Stimulated activated CD4-positive, alpha-beta T cell treated with anti-CD3 and anti-CD28 coated beads, Interleukin-4, amount 100 ng/mL, for 24 hours (primary cell): ENCODE data around the gene IGSF3.
"Not testable (repeated sequence)": the region's sequence is repeated elsewhere in the genome, so short reads cannot be mapped to it uniquely, and the experiment has no call there.

Experiments used
- DNase-seq: peaks from one replicate; pipeline ENCODE4 v3.0.0-alpha.2; 2020

IGSF3 gene

DNA sequence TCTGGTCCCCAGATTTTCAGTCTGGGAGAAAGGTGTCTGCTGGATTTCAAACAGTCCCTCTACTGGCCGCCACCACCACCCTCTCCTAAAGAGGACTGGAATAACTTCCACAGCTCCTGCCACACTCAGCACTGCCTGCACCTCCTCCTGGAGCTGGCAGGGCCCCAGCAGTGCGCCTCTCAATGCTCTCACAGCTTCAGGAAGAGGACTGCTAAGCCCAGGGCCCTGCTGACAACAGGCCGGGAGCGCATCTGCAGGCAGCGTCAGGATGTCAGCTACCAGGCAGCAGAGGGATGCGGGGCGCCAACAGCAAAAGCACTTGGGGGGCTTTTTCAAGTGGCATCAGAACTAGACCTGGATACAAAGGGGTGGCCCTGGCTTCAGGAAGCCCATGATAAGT lies 40.2 kb downstream of the IGSF3 start:
- DNase-seq, result not testable (repeated sequence)

GRCh38 chr1:116626915-116627314 lies 40.6 kb downstream of the IGSF3 start:
- DNase-seq, result not testable (repeated sequence)

DNA sequence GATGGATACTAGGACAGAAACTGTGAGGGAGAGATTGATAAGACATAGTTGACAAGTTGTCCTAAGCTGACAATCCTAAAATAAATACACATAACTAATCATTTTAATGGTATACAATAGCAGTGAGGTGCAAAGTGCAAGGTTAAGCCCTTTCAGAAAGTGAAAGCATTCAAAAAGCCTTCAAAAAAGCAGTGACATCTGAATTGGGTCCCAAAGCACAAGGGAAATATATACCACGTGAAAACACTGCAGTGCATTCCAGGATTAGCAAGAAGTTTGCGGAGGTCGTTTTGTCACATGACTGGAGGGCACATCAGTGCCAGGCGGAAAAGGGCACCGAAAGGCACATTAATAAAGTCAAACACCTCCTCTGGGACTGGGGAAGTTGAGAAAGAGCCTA lies 42.4 kb downstream of the IGSF3 start:
- not testable (repeated sequence) for DNase-seq

- DNase-seq, result no peak
Observed at GRCh38 chr1:116624040-116624439, 43.5 kb downstream of the IGSF3 start.

GRCh38 chr1:116622496-116622895 lies 45.0 kb downstream of the IGSF3 start:
- not testable (repeated sequence) for DNase-seq

GRCh38 chr1:116621756-116622155 lies 45.8 kb downstream of the IGSF3 start:
- DNase-seq, result not testable (repeated sequence)

DNA sequence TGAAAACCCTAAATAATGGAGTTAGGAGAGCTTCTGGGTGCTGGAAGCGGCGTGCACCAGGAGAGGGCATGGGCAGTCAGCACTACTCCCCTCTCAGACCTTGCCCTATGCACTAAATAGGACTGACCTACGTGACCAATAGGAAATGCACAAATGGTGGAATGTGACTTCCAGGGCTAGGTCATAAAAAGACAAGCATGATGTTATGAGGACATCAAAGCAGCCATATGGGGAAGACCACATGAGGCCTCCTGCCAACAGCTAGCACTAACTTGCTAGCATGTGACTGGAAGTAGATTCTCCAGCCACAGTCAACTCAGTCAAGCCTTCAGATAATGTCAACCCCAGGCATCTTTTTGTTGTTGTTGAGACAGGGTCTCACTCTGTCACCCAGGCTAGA lies 47.1 kb downstream of the IGSF3 start:
- DNase-seq, result not testable (repeated sequence)

GRCh38 chr1:116619106-116619505 lies 48.4 kb downstream of the IGSF3 start:
- not testable (repeated sequence) for DNase-seq

DNA sequence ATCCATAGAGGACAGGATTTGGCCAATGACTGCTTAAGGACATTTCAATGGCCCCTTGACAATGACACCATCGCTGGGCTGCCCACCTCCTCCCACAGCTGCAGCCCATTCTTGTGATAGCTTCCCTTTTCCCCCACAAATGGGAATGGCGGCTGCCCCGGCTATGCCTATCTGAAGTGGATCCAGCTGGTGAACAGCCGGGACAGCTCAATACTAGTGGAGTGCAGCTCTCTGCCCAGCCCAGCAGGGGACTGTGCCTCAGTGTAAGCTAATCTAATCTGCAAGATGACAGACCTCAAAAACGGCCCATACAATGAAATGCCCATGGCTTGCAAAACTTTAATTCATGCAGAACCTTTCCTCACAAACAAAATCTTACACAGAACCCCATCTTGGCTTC lies 49.7 kb downstream of the IGSF3 start:
- not testable (repeated sequence) for DNase-seq

GRCh38 chr1:116613825-116614224 lies 53.7 kb downstream of the IGSF3 start:
- not testable (repeated sequence) for DNase-seq

- DNase-seq, result not testable (repeated sequence)
Observed at GRCh38 chr1:116609801-116610371, 57.6 kb downstream of the IGSF3 start.

DNA sequence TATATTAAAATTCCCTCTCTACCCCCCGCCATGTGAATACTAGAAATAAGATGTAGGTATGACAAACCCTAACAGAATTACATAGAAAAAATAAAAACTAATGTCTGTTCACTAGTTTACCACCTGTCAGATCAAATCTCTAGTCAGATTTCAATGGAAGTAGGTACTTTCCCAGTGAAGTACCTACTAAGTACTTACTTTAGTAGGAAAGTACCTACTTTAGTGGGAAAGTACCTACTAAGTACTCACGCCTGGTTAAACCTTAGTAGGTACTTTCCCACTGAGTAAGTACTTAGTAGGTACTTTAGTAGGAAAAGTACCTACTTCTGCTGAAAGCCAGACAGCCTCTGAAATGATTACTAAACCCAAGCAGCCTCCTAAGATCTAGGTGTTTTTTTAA lies 58.7 kb downstream of the IGSF3 start:
- DNase-seq, result not testable (repeated sequence)

DNA sequence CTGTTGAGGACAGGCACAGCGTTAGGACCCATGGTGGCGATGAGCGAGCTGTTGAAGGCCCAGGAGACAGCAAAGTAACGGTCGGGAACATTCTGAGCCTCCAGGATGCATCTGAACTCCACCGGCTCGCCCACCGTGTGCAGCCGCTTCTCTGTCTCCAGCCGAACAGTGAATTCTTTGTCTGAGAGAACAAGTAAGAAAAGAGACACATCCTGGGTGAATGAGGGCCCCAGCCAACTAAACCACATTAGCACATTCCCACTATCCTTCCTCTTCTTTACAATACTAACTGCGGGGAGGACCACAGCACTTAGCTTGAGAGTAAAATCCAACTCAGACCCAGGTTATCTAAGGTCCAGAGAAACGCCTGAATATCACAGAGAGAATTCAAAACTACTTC lies 59.4 kb downstream of the IGSF3 start:
- not testable (repeated sequence) for DNase-seq

DNA sequence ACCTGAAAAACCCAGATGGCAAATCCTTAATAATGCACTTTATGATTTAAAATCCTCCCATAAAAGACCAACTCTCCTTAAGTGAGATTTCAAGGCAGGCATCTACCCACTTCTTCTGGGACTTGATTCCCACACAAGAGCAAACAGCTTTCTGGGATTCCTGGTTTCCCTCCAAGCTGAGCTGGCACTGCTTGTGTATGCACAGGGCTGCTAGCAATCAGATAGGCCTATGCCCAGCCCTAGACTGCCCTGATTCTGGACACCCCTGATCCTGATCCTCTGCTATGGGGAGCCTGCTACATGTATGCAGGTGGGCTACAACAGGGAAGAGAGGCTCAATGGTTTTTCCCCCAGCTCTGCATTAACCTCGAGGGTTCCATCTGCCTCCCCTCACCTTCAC lies 60.1 kb downstream of the IGSF3 start:
- DNase-seq, result not testable (repeated sequence)

GRCh38 chr1:116606067-116606466 lies 61.5 kb downstream of the IGSF3 start:
- not testable (repeated sequence) for DNase-seq

DNA sequence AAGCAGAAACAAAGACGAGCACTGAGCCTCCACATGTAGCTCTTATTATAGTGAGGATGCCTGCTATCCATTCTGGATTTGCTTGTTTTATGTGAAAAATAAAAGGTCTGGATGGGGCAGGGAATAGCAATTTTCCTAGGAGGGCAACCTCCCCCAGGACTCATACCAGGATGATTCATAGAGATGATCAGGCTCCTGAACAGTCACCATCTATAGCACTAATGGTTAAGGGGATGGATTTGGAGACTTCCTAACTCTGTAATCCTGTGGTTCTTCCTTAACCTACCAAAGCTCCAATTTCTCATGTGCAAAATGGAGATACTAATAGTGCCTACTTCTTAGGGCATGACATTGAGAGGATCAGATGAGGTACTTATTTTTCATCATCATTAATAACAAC lies 62.2 kb downstream of the IGSF3 start:
- DNase-seq, result no peak

GRCh38 chr1:116604408-116604807 lies 63.1 kb downstream of the IGSF3 start:
- DNase-seq, result not testable (repeated sequence)

DNA sequence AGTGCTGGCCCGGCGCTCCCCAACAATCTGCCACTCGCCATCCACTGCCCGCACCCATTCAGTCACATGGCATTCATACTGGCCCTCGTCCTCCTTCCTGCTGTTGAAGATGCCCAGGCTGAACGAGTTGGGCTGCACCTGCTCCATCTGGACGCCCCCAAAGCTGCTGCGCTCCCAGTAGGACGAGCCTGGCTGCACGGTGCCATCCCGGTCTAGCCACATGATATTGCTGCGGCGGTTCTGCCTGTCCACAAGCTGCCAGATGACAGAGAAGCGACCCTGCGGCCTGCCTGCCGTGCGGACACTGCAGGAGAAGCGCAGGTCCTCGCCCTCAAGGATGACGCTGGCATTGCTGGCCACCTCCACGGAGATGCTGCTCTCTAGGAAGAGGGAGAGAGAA lies 63.9 kb downstream of the IGSF3 start:
- not testable (repeated sequence) for DNase-seq

DNA sequence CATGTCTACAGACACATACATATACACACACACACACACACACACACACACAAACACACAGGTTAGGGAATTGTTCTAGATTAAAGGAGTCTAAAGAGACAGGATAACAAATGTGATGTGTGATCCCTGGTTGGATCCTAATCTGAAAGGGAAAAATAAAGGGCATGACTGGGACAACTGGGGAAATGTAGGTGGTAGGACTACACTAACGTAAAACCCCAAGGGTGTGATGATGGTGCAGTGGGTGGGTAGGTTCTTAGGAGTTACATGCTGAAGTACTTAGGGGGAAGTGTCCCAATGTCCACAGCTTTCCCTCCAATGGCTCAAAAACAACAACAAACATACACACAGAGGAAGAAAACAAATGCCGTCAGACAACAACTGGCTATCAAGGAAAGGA lies 68.2 kb downstream of the IGSF3 start:
- DNase-seq, result not testable (repeated sequence)

- DNase-seq, result not testable (repeated sequence)
Observed at GRCh38 chr1:116598420-116599036, 69.0 kb downstream of the IGSF3 start.

DNA sequence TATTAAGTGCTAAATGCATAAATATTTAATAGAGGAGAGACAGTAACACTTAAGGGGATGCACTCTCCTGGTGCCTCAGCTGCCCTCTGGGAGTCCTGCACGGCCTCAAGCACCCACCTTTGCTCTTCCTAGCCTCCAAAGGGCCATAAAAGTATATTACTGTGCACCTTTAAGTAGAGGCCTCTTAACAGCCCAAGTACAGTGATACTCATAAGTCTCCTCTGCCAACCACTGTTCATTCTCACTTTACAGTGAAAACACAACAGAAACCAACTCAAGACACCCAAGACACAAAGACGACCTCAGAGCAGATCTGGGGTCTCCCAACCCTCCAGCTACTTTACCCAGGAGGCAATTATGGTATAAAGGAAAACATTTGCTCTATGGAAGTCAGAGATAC lies 70.1 kb downstream of the IGSF3 start:
- DNase-seq, result not testable (repeated sequence)

DNA sequence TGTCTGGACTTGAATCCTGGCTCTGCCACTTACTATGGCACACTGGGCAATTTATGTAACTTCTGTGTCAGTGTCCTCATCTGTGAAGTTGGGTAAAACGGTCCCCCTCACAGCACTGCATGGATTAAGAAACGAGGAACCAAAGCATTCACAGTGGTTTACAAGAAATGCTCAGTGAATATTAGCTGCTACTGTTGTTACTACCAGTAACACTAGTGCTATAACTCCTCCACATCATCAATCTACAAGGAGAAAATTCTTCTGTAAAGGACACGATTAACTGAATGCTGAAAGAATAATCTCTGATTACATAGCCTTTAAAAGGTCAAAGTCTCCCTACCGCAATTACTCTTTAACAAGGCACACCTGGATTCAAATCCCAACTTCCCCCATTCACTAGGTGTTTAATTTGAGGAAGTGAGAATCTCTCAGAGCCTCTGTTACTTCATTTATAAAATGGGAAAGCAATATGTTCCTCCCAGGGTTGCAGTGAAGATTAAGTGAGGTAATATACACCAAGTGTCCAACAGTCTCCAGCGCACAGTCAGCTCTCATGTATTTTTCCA lies 70.7 kb downstream of the IGSF3 start:
- DNase-seq, result not testable (repeated sequence)

- DNase-seq, result peak; percentile 55
Observed at GRCh38 chr1:116595946-116596741, 71.4 kb downstream of the IGSF3 start.
